Measurements from ENCODE around the gene CMKLR1. TPM values are rescaled to one million over a fixed set of nuclear protein-coding genes. Genes with fewer than 3 reads are reported as not detected.

CMKLR1 gene
- total and polyA plus RNA-seq, 9 of the 15 experiments (the other 6 are each of a cell fraction or from before 2014, with no cell fraction given): 0.11 to 1.4 (median 0.20) TPM

DNA sequence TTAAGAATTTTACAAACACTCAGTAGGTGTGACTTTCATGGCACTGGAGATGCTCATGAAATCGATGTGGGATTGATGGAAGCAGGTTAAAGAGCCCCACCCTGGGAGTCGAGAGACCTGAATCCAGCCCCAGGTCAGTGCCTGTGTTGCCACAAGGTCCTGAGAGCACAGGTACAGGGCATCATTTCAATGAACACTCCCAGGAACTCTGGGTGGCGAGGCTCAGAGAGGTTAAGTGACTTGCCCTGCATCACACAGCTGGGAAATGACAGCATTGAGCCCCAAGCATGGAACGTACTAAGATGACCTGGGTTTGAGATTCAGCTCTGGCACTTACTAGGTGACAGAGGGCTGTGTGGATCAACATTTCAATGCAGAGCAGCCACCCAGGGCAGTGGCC, 98.2 kb downstream of the CMKLR1 start (continued):
- TF ChIP-seq, protein P1, sequence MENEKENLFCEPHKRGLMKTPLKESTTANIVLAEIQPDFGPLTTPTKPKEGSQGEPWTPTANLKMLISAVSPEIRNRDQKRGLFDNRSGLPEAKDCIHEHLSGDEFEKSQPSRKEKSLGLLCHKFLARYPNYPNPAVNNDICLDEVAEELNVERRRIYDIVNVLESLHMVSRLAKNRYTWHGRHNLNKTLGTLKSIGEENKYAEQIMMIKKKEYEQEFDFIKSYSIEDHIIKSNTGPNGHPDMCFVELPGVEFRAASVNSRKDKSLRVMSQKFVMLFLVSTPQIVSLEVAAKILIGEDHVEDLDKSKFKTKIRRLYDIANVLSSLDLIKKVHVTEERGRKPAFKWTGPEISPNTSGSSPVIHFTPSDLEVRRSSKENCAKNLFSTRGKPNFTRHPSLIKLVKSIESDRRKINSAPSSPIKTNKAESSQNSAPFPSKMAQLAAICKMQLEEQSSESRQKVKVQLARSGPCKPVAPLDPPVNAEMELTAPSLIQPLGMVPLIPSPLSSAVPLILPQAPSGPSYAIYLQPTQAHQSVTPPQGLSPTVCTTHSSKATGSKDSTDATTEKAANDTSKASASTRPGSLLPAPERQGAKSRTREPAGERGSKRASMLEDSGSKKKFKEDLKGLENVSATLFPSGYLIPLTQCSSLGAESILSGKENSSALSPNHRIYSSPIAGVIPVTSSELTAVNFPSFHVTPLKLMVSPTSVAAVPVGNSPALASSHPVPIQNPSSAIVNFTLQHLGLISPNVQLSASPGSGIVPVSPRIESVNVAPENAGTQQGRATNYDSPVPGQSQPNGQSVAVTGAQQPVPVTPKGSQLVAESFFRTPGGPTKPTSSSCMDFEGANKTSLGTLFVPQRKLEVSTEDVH (IDR thresholded peaks at IDR 0.05; ENCODE audit: low read depth, partially characterized antibody): no peak
- TF ChIP-seq, protein P2, sequence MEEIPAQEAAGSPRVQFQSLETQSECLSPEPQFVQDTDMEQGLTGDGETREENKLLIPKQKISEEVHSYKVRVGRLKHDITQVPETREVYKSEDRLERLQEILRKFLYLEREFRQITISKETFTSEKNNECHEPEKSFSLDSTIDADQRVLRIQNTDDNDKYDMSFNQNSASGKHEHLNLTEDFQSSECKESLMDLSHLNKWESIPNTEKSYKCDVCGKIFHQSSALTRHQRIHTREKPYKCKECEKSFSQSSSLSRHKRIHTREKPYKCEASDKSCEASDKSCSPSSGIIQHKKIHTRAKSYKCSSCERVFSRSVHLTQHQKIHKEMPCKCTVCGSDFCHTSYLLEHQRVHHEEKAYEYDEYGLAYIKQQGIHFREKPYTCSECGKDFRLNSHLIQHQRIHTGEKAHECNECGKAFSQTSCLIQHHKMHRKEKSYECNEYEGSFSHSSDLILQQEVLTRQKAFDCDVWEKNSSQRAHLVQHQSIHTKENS (CRISPR knock-in tag; IDR thresholded peaks at IDR 0.05): no peak
- no peak for TF ChIP-seq NR4A1 (CRISPR knock-in tag; IDR thresholded peaks at IDR 0.05)
- no peak for TF ChIP-seq NR4A1 (tag; IDR thresholded peaks at IDR 0.05)
- no peak for TF ChIP-seq TAF15 (IDR thresholded peaks at IDR 0.05; ENCODE audit: low read depth, low read length)
- TF ChIP-seq CBX3 (IDR thresholded peaks at IDR 0.05; ENCODE audit: borderline replicate concordance in 1 of 2, low read length in 2 of 2): no peak

Data from K562 (cell line).